Fibroblast of the aortic adventitia (primary cell): ENCODE results near the gene PRKAB1. TPM values are rescaled to one million over a fixed set of nuclear protein-coding genes. Genes with fewer than 3 reads are reported as not detected.
A peak's percentile ranks its signal among the peaks of the same experiment; 100 is the strongest.

Experiments
- DNase-seq: peaks from one replicate; pipeline ENCODE4 v3.0.0-alpha.2; 2010; ENCODE audit warnings: low read depth
- H3K4me3 ChIP-seq: 2 replicates; pipeline ENCODE4 v1.5.1; 2011; ENCODE audit warnings: low read depth, mild to moderate bottlenecking, control low read depth, low read length, moderate library complexity
- total RNA-seq: library from RNA; depleted of rRNA; stranded (reverse); fragments of >200 nt; gene quantifications from 2 replicates; pipeline ENCODE4 v1.2.3, GENCODE V29; 2012; ENCODE audit warnings: low replicate concordance
- TF ChIP-seq, protein P1 (sequence below): IDR thresholded peaks from 2 replicates; pipeline ENCODE4 v1.5.1; 2011; ENCODE audit warnings: mild to moderate bottlenecking, low read length, control low read depth, inconsistent platforms; ENCODE audit not compliant: insufficient read depth

PRKAB1 gene
- total RNA-seq, 1 donor: 19.9 TPM

DNA sequence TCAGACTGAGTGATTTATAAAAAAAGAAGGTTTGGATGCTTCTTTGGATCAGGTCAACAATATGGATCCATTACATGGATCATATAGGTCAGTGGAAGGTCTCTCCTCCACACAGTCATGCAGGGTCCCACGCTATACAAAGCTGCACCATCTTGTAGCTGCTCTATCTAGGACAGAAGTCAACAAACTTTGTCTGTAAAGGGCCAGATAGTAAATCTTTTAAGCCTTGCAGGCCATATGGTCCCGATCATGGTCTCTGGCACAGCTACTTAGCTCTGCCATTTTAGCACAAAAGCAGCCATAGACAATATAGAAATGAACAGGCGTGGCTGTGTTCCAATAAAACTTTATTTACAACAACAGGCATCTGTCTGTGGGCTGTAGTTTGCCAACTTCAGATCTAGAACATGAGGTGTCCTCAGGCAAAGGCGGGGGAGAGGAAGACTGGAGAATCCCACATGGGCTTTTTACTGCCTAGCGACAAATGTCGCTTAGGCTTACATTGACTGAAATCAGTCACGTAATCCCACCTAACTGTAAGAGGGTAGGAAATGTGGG is 37.6 kb upstream of the PRKAB1 start:
- DNase-seq: no peak
- TF ChIP-seq, protein P1, sequence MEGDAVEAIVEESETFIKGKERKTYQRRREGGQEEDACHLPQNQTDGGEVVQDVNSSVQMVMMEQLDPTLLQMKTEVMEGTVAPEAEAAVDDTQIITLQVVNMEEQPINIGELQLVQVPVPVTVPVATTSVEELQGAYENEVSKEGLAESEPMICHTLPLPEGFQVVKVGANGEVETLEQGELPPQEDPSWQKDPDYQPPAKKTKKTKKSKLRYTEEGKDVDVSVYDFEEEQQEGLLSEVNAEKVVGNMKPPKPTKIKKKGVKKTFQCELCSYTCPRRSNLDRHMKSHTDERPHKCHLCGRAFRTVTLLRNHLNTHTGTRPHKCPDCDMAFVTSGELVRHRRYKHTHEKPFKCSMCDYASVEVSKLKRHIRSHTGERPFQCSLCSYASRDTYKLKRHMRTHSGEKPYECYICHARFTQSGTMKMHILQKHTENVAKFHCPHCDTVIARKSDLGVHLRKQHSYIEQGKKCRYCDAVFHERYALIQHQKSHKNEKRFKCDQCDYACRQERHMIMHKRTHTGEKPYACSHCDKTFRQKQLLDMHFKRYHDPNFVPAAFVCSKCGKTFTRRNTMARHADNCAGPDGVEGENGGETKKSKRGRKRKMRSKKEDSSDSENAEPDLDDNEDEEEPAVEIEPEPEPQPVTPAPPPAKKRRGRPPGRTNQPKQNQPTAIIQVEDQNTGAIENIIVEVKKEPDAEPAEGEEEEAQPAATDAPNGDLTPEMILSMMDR: no peak

DNA sequence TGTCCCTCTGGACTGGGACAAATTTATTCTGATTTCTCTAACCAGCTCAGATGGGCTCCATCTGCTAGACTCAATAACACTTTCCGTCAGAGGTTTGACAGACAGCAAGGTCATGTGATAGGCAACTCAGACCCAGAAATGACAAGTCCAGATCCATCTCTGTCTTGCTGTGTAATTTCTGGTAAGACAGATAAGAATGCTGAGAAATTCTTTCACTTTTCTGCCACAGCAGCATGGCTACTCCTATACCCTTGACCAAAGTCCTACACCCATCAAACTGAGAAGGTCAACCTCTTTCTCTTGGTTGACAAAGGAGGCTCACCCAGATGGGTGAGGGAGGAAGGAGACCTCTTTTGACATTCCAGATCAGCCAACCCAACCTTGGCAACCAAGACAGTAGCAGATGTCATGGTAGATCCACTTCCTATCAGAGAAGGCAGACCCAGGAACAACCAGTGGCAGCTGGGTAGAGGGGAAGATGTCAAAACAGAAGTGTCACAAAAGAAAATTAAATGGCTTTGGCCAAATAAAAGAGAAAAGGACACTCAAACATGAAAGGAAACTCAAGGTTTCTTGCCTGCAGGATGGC is 36.9 kb upstream of the PRKAB1 start:
- no peak for DNase-seq
- H3K4me3 ChIP-seq: no peak overlapping the region
- TF ChIP-seq, protein P1: no peak

More for the DNA sequence above, 37.6 kb upstream of the PRKAB1 start:
- no peak overlapping the region for H3K4me3 ChIP-seq

DNA sequence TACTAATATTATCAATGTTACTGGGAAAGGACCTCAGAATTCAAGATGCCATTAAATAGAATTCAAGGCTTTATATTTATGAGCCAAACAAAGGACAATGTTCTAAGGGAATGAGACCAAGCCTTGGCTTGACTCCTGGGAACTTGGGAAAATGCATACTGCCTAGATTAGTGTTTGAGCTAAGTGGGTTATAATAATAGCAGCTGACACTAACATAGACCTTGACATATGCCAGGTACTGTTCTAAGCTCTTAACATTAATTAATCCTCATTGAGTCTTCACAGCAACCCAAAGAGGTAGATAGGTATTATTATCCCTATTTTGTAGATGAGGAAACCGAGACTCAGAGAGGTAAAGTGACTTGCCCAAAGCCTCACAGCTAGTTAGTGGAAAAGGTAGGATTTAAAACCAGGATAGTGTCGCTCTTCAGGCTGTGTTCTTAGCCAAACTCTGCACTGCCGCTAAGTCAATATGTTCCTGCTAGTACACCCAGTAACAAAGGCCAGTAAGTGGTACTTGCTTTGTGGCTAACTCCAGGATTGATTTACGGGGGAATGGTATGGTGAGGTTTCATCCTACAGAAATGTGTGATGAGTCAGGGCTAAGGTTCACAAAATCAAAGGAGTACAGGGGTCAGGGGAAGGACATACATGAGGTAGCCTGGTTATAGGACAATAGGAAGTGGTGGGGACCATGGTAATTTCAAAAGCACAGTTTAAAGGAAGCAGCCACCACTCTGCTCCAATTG is 35.8 kb upstream of the PRKAB1 start:
- H3K4me3 ChIP-seq: no peak overlapping the region
- peak; percentile 17 for DNase-seq
- TF ChIP-seq, protein P1: no peak

DNA sequence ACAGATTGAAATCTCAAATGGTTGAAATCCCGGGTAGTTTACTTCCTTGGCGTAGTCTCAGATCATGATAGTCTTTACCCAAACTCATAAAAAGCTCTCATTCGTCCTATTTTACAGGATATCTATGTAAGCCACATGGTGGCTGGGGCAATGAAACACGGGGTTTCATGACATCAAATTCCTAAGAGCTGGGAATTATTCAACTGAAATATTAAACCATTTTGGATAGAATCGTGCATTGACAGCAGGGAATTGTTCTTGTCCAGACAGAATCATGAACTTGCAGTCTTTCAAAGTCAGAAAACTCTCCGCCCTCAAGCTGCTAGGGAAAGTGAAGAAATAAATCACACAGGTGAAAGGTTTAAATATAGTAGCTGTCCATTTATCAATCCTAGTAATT is 33.2 kb upstream of the PRKAB1 start:
- no peak overlapping the region for H3K4me3 ChIP-seq
- TF ChIP-seq, protein P1: no peak
- peak; percentile 28 for DNase-seq

DNA sequence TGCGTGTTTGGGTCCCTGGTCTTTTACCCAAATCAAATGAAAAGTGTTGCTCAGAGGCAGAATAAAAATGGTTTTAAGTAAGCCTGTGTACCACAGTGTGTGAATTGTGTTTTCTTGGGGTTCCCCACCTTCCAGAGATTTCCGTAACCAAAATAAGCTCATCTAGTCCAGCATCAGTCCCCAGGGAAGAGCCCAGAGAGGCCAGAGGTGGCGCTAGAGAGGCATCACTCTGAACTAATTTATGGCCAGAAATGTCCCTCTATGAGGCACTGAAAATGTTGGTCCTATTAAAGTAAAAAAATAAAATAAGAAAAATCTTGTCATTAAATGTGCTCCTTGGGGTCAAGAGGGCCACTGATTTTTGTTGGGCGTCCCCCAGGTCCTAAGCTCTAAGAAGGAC is 24.9 kb upstream of the PRKAB1 start:
- no peak for DNase-seq
- no peak overlapping the region for H3K4me3 ChIP-seq
- TF ChIP-seq, protein P1: peak; percentile 26

DNA sequence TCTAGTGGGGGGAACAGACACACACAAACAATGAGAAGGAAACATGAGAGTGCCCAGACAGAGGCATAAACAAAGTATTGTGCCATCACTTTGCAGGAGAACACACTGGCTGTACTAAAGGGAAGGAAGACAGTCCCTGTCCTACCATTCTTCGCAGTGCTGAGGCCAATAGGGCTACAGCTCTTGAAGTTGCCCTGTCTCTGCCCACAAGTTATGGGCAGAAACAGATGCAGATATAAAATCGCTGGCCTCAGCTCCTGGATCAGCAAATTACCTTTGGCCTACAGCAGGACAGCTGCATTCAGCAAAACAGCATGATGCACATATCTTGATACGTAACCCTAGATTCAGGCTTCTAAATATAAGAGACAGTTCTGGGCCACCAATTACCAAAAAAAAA is 23.0 kb upstream of the PRKAB1 start:
- DNase-seq: no peak
- no peak overlapping the region for H3K4me3 ChIP-seq
- TF ChIP-seq, protein P1: no peak
